SK-N-SH treated with all-trans-retinoic acid at 6 μM for 48 hours (cell line): ENCODE data around the gene KLHDC4.

Source experiments
- ARNTL ChIP-seq: fragments of 450-650 bp; formaldehyde crosslinking; IDR thresholded peaks from 2 replicates; pipeline ENCODE4 v1.5.0; 2020; ENCODE audit warnings: low read depth, mild to moderate bottlenecking, moderate library complexity, borderline replicate concordance
- CSDC2 ChIP-seq: fragments of 250-450 bp; sonication (Bioruptor Pico); IDR thresholded peaks from 2 replicates; pipeline ENCODE4 v1.5.0; 2020; ENCODE audit warnings: mild to moderate bottlenecking, moderate library complexity
- GLIS3 ChIP-seq: fragments of 250-450 bp; sonication (Bioruptor Pico); IDR thresholded peaks from 2 replicates; pipeline ENCODE4 v1.5.0; 2020; ENCODE audit warnings: mild to moderate bottlenecking, moderate library complexity
- ISL1 ChIP-seq: fragments of 250-450 bp; sonication (Bioruptor Pico); IDR thresholded peaks from 2 replicates; pipeline ENCODE4 v2.1.2; 2022; ENCODE audit warnings: mild to moderate bottlenecking, moderate library complexity
- OSR1 ChIP-seq: fragments of 250-450 bp; sonication (Bioruptor Pico); IDR thresholded peaks from 2 replicates; pipeline ENCODE4 v1.8.0; 2022; ENCODE audit warnings: moderate library complexity, mild to moderate bottlenecking, inconsistent platforms
- PPARA ChIP-seq: fragments of 250-450 bp; sonication (Bioruptor Pico); IDR thresholded peaks from 2 replicates; pipeline ENCODE4 v1.5.0; 2020; ENCODE audit warnings: mild to moderate bottlenecking, borderline replicate concordance
- RARB ChIP-seq: fragments of 250-450 bp; sonication (Bioruptor Pico); IDR thresholded peaks from 2 replicates; pipeline ENCODE4 v1.8.0; 2021; ENCODE audit warnings: mild to moderate bottlenecking, moderate library complexity
- TOX ChIP-seq: fragments of 250-450 bp; sonication (Bioruptor Pico); IDR thresholded peaks from 2 replicates; pipeline ENCODE4 v1.8.0; 2021; ENCODE audit warnings: mild to moderate bottlenecking, moderate library complexity, borderline replicate concordance
- ZFP30 ChIP-seq: fragments of 450-650 bp; formaldehyde crosslinking; IDR thresholded peaks from 2 replicates; pipeline ENCODE4 v1.5.0; 2022; ENCODE audit warnings: mild to moderate bottlenecking, moderate library complexity
- ZNF565 ChIP-seq: fragments of 450-650 bp; formaldehyde crosslinking; conservative IDR thresholded peaks from 2 replicates; pipeline ENCODE4 v1.5.0; 2020; ENCODE audit warnings: low read depth, mild to moderate bottlenecking, moderate library complexity
- TF ChIP-seq, protein P1 (sequence below): fragments of 250-450 bp; sonication (Bioruptor Pico); IDR thresholded peaks from 2 replicates; pipeline ENCODE4 v1.5.1; 2021; ENCODE audit warnings: mild to moderate bottlenecking, moderate library complexity
- TF ChIP-seq, protein P2 (sequence below): fragments of 250-450 bp; sonication (Bioruptor Pico); IDR thresholded peaks from 2 replicates; pipeline ENCODE4 v1.8.0; 2020; ENCODE audit warnings: mild to moderate bottlenecking, moderate library complexity, borderline replicate concordance
- TF ChIP-seq, protein P3 (sequence below): fragments of 250-450 bp; sonication (Bioruptor Pico); IDR thresholded peaks from 2 replicates; pipeline ENCODE4 v1.5.1; 2020; ENCODE audit warnings: low read depth, mild to moderate bottlenecking, moderate library complexity
- TF ChIP-seq, protein P4 (sequence below): fragments of 250-450 bp; sonication (Bioruptor Pico); IDR thresholded peaks from 2 replicates; pipeline ENCODE4 v1.5.0; 2020; ENCODE audit warnings: mild to moderate bottlenecking, moderate library complexity

DNA sequence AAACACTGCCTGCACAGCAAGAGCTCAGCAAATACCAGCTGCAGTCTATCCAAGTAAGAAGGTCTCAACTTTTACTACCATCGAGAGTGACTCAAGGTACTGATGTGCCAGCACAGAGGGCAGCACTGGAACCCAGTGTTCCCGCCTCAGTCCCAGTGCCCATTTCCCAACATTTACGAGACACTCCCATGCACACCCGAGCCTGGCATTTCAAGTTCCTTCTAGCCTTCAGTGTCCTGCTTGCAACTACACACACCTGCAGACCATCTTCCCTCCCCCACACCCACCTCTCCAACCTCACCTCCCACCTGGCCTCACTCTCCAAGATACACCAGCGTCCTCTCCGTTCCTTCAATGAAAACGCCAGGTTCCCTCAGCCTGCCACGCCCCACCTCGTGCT is 3.2 kb downstream of the KLHDC4 start:
- TF ChIP-seq, protein P1, sequence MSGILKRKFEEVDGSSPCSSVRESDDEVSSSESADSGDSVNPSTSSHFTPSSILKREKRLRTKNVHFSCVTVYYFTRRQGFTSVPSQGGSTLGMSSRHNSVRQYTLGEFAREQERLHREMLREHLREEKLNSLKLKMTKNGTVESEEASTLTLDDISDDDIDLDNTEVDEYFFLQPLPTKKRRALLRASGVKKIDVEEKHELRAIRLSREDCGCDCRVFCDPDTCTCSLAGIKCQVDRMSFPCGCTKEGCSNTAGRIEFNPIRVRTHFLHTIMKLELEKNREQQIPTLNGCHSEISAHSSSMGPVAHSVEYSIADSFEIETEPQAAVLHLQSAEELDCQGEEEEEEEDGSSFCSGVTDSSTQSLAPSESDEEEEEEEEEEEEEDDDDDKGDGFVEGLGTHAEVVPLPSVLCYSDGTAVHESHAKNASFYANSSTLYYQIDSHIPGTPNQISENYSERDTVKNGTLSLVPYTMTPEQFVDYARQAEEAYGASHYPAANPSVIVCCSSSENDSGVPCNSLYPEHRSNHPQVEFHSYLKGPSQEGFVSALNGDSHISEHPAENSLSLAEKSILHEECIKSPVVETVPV (CRISPR knock-in tag): no peak
- TF ChIP-seq, protein P2, sequence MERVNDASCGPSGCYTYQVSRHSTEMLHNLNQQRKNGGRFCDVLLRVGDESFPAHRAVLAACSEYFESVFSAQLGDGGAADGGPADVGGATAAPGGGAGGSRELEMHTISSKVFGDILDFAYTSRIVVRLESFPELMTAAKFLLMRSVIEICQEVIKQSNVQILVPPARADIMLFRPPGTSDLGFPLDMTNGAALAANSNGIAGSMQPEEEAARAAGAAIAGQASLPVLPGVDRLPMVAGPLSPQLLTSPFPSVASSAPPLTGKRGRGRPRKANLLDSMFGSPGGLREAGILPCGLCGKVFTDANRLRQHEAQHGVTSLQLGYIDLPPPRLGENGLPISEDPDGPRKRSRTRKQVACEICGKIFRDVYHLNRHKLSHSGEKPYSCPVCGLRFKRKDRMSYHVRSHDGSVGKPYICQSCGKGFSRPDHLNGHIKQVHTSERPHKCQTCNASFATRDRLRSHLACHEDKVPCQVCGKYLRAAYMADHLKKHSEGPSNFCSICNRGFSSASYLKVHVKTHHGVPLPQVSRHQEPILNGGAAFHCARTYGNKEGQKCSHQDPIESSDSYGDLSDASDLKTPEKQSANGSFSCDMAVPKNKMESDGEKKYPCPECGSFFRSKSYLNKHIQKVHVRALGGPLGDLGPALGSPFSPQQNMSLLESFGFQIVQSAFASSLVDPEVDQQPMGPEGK (CRISPR knock-in tag): no peak
- TF ChIP-seq, protein P3, sequence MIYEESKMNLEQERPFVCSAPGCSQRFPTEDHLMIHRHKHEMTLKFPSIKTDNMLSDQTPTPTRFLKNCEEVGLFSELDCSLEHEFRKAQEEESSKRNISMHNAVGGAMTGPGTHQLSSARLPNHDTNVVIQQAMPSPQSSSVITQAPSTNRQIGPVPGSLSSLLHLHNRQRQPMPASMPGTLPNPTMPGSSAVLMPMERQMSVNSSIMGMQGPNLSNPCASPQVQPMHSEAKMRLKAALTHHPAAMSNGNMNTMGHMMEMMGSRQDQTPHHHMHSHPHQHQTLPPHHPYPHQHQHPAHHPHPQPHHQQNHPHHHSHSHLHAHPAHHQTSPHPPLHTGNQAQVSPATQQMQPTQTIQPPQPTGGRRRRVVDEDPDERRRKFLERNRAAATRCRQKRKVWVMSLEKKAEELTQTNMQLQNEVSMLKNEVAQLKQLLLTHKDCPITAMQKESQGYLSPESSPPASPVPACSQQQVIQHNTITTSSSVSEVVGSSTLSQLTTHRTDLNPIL (CRISPR knock-in tag): no peak
- TF ChIP-seq ARNTL (CRISPR knock-in tag) (no peak), TOX (CRISPR knock-in tag) (no peak), ISL1 (CRISPR knock-in tag) (no peak), ZFP30 (CRISPR knock-in tag) (no peak), ZNF565 (no peak), OSR1 (CRISPR knock-in tag) (no peak), CSDC2 (CRISPR knock-in tag) (no peak), PPARA (CRISPR knock-in tag) (no peak), RARB (CRISPR knock-in tag) (no peak), GLIS3 (CRISPR knock-in tag) (no peak)
- TF ChIP-seq, protein P4, sequence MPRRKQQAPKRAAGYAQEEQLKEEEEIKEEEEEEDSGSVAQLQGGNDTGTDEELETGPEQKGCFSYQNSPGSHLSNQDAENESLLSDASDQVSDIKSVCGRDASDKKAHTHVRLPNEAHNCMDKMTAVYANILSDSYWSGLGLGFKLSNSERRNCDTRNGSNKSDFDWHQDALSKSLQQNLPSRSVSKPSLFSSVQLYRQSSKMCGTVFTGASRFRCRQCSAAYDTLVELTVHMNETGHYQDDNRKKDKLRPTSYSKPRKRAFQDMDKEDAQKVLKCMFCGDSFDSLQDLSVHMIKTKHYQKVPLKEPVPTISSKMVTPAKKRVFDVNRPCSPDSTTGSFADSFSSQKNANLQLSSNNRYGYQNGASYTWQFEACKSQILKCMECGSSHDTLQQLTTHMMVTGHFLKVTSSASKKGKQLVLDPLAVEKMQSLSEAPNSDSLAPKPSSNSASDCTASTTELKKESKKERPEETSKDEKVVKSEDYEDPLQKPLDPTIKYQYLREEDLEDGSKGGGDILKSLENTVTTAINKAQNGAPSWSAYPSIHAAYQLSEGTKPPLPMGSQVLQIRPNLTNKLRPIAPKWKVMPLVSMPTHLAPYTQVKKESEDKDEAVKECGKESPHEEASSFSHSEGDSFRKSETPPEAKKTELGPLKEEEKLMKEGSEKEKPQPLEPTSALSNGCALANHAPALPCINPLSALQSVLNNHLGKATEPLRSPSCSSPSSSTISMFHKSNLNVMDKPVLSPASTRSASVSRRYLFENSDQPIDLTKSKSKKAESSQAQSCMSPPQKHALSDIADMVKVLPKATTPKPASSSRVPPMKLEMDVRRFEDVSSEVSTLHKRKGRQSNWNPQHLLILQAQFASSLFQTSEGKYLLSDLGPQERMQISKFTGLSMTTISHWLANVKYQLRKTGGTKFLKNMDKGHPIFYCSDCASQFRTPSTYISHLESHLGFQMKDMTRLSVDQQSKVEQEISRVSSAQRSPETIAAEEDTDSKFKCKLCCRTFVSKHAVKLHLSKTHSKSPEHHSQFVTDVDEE (CRISPR knock-in tag): no peak
